Adrenal gland (tissue), 5 donors: ENCODE measurements around the gene KCNJ15.

Experiments
- POLR2A ChIP-seq, 2 donors: fragments of 450-650 bp; IDR thresholded peaks; one replicate each; pipeline ENCODE4 v1.6.1; 2017; ENCODE audit warnings: antibody characterized with exemption in 2 of 2, mild to moderate bottlenecking in 2 of 2, moderate library complexity in 1 of 2
- TF ChIP-seq, protein P1 (sequence below), 6 experiments: fragments of 450-650 bp in 4 of 6; fragments of 200-600 bp in 2 of 6; sonication (generic) in 1 of 6; IDR thresholded peaks; 1 replicate in 5 of 6; 2 replicates in 1 of 6; pipeline versions ENCODE4 v1.5.1 to v1.8.0; 2016 to 2021; ENCODE audit warnings: antibody characterized with exemption in 6 of 6, mild to moderate bottlenecking in 2 of 6, moderate library complexity in 1 of 6
- donor health status: DM: no; HTN: no; CAD: no.

DNA sequence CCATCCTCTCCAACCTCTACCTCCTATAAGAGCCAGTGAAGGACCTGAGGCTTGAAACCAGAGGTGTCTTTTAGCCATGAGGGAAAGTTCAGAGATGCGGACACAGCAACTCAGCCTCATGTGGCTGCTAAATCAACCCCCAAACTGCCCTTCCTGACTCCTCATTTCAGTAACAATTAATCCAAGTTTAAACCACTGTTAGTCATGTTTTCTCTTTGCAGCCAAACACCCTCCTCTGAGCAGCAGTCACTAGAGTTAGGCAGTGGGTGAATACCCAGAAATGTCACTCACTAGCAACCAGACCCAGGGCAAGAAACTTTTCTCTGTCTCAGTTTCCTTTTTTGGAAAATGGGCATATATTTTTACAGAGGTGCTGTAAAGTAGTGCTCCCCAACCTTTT lies 71.2 kb downstream of the KCNJ15 start:
- TF ChIP-seq, protein P1, sequence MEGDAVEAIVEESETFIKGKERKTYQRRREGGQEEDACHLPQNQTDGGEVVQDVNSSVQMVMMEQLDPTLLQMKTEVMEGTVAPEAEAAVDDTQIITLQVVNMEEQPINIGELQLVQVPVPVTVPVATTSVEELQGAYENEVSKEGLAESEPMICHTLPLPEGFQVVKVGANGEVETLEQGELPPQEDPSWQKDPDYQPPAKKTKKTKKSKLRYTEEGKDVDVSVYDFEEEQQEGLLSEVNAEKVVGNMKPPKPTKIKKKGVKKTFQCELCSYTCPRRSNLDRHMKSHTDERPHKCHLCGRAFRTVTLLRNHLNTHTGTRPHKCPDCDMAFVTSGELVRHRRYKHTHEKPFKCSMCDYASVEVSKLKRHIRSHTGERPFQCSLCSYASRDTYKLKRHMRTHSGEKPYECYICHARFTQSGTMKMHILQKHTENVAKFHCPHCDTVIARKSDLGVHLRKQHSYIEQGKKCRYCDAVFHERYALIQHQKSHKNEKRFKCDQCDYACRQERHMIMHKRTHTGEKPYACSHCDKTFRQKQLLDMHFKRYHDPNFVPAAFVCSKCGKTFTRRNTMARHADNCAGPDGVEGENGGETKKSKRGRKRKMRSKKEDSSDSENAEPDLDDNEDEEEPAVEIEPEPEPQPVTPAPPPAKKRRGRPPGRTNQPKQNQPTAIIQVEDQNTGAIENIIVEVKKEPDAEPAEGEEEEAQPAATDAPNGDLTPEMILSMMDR (IDR thresholded peaks at IDR 0.05): no peak
- no peak for TF ChIP-seq POLR2A (IDR thresholded peaks at IDR 0.05)
